ENCODE results near the gene ORMDL2.

The ORMDL2 gene, protein sequence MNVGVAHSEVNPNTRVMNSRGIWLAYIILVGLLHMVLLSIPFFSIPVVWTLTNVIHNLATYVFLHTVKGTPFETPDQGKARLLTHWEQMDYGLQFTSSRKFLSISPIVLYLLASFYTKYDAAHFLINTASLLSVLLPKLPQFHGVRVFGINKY

DNA sequence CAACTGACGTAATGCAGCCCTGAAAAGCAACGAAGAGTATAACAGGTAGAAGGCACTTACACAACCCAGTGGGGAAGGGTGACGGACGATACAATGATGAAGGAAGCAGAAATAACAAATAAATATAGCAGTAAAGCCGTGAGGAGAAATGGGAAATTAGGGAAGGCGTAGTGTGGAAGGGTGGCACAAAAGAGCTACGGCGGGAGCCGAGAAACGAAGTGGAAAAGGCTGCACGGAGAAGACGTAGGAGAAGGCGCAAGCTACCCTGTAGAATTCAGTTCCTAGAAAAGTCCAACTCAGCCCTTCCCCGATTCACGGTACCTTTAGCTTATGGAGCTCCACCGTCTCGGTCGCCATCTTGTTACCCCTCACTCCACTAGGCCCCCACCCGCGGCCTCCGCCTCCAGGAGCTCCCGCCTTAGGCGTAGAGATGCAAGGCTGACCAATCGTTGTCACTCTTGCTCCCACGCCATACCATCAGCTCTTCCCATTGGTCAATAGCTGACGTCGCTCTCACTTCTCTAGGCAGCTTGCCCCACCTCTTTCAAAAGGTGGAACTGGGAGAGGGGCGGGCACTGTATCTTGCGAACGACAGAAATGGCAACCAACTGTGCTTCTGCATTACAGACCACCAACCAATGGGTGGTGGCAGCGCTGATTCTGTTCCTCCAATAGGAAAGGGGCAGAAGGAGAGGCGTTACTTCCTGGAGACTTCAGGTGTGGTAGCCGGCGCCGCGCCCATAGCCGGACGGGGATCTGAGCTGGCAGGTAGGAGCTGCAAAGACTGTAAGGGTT, at the start of gene ORMDL2, which contains the start of gene SARNP:
TSS of gene ORMDL2 (plus strand) at position 697 of the 795 bp plus-strand sequence. CDS start 959 bp downstream, outside the sequence.
TSS of gene SARNP (minus strand) at position 380 of the 795 bp plus-strand sequence. CDS start at position 357, 23 bp downstream.
- FAIRE-seq, result peak; percentile 99

DNA sequence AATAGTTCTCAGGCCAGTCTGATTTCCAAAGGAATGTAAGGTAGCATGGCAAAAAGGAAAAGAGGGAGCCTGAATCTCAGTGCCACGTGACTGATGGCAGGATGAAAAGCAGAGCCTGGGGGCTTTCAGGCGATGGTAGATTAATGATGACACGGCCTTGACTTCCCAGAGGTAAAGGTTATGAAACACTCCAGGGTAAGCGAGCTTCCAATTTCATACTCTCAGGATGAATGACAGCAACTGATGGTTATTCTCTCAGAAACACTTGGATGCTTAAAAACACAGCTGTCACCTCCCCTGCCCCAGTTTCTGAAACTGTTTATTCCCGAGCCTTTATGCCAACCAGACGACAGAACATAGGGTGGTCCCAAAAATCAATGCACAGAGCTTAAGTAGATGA, 46.1 kb upstream of the ORMDL2 start:
- FAIRE-seq, result no peak

DNA sequence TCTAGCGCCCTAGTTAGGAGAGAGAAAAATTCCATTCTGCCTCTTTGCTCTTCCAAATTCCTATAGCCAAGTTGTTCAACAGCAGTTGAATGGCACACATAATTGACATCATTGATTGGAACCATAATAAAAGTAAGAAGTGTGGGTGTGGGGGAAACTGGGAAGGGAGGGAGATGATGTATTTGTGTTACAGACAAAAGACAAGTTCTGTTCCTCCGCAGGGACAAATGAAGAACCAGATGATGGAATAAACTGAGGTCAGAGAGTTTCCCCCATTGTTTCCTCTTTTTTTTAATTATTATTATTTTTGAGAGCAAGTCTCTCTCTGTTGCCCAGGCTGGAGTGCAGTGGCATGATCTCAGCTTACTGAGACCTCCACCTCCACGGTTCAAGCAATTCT, 40.0 kb upstream of the ORMDL2 start:
- FAIRE-seq, result no peak

DNA sequence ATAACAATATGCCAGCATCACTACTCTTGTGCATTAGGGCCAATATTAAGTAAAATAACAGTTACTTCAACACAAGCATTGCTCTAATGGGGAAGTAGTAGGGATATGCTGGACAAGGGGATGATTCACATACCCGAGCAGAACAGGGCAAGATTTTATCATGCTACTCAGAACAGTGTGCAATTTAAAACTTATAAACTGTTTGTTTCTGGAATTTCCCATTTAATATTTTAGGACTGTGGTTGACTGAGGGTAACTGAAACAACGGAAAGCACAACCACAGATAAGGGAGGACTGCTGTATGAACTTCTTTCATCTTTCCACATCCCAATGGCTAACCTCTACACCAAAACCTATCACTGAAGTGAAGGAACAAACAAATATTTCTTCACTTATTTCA, 37.2 kb upstream of the ORMDL2 start:
- no peak for FAIRE-seq

DNA sequence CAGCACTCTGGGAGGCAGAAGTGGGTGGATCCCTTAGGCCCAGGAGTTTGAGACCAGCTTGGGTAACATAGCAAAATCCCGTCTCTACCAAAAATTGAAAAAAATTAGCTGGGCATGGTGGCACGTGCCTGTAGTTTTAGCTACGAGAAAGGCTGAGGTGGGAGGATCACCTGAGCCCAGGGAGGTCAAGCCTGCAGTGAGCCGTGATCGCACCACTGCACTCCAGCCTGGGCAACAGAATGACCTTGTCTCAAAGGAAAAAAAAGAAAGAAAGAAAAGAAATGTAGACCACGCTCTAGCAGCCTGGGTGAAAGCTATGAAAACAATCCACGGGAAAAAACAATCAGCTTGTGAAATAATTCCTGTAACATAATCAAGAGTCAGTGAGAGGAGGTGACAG, 29.3 kb upstream of the ORMDL2 start:
- no peak for FAIRE-seq

DNA sequence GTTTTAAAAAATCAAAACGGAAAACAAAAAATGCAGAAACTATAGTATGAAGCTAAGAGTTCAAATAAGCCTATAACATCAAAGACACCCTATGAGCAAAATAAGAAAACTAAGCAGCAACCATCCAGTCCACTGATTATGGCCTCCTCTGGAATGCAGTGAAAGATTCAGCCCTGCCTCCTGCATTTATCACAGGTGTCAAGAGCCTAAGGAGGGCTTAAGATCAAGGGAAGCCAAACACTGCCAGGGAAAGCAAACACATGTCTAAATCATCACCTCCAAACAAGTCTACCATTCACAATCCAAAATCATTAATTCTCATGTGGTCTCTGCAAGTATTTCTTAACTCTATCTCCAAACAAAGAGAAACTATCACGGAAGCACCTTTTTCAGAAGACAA, 28.7 kb upstream of the ORMDL2 start:
- no peak for FAIRE-seq

DNA sequence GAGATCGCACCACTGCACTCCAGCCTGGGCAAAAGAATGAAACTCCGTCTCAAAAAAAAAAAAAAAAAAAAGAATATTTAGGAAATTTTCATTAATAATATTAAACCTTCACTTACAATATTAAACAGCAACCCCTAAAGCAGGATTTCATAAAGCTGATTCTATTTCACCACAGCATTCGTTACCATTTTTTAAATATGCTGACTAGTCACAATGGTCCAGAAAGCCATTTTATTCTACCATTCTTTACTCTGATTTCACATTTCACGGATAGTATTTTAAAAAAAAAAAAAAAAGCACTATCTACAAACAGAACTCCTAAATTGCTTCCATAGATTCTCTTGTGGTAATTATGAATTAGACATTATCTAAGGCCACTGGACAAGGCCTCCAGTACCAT, 27.9 kb upstream of the ORMDL2 start:
- FAIRE-seq, result no peak

DNA sequence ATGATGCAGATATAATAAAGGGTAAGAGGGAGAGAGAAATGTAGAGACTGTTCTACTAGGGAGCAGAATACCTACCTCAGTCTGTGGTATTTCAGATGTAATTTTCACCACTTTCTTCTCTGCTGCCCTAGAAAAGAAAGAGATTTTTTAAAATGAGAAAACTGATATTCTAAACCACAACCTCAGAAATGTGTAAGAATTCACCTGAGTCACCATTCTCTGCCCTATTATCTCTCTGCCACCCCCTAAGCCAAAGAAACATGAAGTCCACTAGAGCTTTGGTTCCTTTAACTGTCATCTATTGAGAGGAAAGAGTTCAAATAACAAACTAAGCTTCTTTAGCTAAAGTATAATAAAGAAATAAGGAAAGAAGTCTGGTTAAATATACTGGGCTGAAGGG, 21.9 kb upstream of the ORMDL2 start:
- FAIRE-seq, result no peak

DNA sequence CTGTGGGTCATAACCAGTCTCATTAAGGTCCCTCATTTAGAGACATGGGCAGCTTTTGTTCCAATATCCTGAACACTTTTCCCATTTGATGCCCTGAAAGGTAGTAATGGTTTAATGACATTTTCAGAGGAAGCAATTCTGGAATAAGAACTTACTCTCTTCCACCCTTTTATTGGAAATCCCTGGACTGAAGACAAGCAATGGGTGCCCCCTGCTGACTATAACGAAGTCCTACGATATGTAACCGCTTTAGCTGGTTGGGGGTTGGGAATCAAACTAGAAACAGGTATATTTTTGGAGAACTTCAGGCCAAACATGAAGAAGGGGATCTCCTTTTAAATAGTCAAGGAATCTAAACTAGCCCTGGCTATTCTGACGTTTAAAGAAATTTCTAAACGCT, 20.8 kb upstream of the ORMDL2 start:
- FAIRE-seq, result peak; percentile 32

DNA sequence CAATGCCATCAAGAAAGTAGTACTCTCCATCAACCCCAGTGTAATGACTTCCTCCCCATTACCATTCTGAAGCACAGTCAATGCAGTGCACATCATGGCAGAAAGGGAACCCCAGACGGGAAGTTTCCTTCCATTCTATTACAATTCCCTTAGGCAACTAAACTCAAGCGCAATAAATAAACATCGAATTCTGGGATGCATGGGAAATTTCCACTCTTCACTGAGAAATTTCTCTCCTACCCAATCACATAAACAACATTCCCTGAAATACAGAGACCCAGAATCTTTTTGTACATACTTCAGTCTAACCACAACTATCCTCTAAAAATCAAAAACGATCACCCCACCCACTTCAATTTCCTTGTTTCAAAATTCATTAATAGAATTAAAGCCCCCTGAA, 20.3 kb upstream of the ORMDL2 start:
- FAIRE-seq, result no peak

DNA sequence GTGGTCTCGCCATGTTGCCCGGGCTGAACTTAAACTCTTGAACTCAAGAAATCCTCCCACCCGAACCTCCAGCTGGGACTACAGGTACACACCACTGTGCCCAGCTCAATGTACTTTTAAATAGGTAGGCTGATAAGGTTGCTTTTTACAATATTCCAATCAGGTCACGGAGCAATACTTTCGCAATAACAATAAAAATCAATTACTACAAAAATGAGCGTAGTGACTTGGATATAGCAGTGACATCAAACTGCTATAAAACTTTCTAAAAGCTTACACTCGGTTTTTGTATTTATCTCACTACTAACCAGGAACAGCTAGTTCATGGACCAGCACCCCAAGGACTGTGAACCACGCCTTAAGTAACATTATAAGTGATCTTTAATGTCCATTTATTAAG, 10.9 kb upstream of the ORMDL2 start:
- FAIRE-seq, result no peak

DNA sequence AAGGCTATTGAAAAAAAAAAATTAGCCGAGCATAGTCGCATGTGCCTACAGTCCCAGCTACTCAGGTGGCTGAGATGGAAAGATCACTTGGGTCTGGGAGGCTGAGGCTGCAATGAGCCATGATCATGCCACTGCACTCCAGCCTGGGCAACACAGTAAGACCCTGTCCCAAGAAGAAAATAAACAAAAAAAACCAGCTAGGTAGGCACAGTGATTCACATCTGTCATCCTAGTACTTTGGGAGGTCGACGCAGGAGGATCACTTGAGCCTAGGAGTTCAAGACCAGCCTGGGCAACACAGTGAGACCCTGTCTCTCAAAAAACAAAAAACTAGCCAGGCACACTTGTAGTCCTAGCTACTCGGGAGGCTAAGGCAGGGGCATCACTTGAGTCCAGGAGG, 8.6 kb upstream of the ORMDL2 start:
- FAIRE-seq, result no peak

DNA sequence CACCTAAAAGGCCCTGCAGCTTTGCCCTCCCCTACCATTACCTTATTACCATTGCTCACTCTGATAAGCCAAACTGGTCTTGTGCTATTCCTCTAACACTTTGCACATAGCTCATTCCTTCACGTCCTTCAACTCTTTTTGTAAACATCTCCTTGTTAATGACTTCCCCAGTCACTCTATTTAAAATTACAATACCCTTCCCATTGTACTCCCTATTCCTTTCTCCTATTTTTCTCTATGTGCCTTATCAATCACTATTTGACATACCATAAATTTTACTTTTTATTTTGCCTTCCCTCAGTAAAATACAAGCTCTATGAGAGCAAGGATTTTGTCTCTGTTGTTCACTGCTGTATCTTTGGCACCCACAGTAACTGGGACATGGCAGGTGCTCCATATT, 5.8 kb upstream of the ORMDL2 start:
- no peak for FAIRE-seq

DNA sequence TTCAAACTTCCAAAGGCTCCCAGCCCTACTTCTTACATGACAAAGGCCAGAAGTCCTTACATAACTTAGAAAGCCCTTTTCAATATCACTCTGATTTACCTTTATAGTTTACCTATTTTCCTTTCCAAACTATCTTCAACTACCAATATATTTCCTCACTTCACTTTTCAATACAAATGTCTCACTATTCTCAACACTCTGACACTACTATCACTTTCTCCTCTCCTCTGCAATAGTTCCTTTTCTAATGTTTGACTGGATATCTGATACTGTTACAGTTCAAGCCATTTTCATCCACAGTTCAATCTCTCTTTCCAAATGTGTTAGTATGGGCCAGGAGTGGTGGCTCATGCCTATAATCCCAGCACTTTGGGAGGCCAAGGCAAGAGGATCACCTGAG, 3.6 kb upstream of the ORMDL2 start:
- FAIRE-seq, result no peak

DNA sequence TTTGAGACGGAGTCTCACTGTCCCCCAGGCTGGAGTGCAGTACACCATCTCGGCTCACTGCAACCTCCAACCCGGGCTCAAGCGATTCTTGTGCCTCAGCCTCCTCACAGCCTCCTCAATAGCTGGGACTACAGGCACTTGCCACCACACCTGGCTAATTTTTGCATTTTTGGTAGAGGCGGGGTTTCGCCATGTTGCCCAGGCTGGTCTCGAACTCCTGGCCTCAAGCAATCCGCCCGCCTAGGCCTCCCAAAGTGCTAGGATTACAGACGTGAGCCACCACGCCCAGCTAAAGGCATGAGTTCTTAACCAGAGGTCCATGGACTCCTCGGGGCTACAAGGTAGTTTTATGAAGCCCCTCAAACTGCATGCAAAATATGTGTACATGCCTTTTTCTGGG, 2.4 kb upstream of the ORMDL2 start:
- FAIRE-seq, result no peak

DNA sequence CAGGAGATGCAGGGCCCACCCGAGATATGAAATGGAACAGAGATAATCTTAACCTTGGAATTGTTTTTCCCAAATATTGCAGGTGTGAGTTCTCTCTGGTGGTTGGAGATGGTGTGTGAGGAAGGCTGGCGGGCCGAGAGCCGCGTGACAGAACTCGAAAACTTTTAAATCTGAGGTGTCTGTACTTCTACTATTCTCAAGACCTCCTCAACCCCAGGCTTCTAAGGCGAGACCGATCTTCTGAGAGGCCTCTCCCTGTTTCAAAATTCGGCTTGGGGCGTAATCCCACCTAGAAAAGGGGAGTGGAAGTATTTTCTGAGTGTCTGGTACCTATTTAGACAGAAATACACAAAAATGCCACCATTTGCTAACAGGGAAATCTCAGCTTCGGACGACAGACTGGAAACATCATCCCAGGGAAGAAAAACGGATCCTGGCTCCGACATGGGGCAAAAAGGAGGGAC, 928 bp upstream of the ORMDL2 start:
- FAIRE-seq, result no peak

DNA sequence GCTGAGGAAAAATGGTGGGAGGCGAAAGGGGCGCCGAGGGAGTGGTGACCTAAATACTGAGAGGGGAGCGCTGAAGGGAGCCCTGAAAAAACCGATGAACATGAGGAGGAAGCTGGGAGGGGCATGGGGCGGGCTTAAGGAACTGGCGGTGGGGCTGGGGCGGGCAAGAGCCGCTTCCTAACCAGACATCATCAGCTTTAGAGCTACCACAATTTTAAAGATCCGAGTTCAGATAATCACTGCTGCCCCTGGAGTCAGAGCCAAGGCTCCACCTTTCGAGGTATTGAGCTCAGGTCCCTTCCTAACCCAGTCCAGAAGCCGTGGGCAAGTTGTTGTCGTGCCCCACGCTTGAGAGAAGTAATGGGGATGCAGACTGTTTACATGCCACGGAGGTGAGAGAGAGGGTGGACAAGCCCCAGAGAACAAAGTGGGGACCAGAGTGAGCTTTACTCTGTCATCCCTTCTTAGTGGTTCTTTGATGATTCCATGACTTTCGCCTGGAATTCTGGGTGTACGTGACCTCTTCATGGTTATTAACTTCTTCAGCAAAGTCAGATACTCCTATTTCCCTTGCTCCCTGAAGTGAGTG, 393 bp downstream of the ORMDL2 start:
- FAIRE-seq, result no peak

DNA sequence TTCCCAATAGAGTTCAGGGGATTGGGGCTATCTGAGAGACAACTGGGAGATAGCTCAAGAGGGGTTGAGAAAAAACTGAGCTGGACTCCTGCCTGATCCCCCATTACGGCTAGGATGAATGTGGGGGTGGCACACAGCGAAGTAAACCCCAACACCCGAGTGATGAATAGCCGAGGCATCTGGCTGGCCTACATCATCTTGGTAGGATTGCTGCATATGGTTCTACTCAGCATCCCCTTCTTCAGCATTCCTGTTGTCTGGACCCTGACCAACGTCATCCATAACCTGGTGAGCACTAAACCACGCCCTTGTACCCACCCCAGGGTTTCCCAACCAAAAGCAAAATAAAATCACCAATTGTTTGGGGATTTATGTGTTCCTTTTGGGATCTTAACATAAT, 1.0 kb downstream of the ORMDL2 start:
- FAIRE-seq, result no peak

DNA sequence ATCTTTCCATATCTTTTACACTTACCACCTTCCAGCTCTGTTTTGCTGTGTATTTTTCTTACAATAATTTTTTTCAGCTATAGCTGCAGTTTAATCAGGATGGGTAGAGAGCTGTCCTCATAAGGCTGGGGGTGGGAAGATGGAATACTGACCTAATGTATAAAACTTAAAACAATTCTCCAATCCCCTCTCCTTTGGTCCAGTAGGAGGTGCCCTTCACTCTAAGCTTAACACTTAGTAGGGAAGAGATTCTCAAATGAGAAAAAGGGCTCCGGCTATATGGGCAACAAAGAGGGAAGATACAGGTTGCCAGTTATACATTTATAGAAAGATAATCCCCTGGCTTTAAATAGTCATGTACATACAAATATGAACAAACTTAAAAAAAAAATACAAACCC, 2.8 kb downstream of the ORMDL2 start:
- FAIRE-seq, result no peak

DNA sequence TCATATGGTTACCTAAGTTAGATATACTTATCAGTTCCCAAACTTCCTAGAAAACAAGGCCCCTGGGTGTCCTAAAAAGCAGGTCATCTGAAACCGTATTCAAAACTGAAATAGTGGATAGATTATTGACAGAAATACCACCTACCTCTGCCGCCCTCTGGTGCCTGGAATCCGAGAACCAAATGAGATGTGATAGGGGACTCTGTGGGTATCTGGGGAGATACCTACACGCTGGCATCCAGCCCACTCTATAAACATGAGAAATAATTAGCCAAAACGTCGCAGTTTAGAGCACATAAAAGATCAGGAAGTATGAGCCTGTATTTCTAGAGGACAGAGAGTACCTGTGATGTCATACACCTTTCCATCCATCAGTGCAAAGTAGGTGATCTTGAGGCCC, 4.4 kb downstream of the ORMDL2 start:
- no peak for FAIRE-seq

DNA sequence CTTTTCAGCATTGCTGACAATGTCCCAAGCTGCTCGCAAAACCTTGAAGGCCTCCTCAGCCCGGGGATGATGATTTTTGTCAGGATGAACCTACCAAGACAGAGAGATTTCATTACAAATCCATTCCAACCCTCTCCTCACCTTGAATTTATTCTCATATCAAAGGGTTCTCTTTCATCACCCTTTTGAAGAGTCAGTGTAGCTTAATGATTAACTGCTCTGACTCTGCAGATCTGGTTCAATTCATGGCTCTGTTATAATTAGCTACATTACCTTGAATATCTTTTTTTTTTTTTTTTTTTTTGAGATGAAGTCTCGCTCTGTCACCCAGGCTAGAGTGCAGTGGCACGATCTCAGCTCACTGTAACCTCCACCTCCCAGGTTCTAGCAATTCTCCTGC, 5.6 kb downstream of the ORMDL2 start:
- FAIRE-seq, result no peak

DNA sequence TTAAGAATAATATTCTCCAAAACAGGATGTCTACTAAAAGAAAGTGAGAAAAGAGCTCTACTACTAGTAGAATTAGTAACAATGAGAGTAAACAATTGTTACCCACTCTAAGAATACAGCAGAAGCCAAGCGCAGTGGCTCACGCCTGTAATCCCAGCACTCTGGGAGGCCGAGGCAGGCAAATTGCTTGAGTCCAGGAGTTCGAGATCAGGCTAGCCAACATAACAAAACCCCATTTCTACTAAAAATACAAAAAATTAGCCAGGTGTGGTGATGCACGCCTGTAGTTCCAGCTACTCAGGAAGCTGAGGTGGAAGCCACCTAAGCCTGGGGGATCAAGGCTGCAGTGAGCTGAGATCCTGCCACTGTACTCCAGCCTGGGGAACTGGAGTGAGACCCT, 6.9 kb downstream of the ORMDL2 start:
- FAIRE-seq, result no peak

DNA sequence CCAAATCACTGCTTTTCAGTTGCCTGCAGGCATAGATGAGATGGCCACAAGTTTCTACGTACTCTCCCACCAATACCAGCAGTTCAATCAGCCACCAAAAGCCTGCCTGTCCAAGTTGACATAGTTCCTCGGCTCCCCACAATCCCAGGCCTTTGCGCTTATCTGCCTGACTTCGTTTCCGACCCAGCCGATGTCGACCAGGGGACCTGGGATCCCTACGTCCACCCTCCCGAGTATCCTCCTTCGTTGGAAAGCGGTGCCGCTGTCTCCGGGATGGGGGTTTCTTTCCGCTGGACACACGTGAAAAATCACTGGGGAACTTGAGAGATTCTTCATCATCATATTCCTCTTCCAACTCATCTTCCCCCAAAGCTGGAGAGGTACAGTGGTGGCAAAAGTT, 10.0 kb downstream of the ORMDL2 start:
- no peak for FAIRE-seq

DNA sequence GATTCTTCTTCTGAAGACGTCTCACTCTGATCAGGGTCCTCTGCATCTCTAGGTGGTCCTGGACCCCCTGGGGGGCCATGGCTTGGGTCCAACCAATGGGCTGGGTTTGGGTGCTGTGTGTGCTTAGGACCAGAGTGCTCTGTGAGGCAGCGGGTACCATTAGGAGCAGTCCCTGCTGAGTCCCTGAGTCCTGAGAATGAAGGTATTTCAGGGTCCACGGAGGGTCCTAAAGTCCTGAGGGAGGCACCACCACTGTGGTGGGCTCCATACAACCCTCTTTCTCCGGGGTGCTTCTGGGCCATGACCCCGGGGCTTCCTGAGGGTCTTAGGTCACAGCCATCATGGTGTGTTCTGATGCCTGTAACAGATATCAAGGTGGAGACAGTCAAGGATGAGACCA, 10.5 kb downstream of the ORMDL2 start:
- FAIRE-seq, result no peak

All from A204.1 (cell line).